ENCODE results near the gene TXNDC11. TPM values are rescaled to one million over a fixed set of nuclear protein-coding genes. Genes with fewer than 3 reads are reported as not detected.

Gene TXNDC11
- total RNA-seq, 4 donors from 2014 or later, result 41.2 to 56.5 (median 49.0) TPM

GRCh38 chr16:11780991-11781680 lies 38.5 kb upstream of the TXNDC11 start:
- no peak for TF ChIP-seq CTCF (IDR thresholded peaks at IDR 0.05; ENCODE audit: low read depth)

GRCh38 chr16:11779074-11779473 lies 36.4 kb upstream of the TXNDC11 start:
- TF ChIP-seq CTCF (IDR thresholded peaks at IDR 0.05; ENCODE audit: low read depth), result no peak

- TF ChIP-seq CTCF (IDR thresholded peaks at IDR 0.05; ENCODE audit: low read depth), result no peak
Observed at GRCh38 chr16:11774065-11774626, 31.5 kb upstream of the TXNDC11 start.

- no peak for TF ChIP-seq CTCF (IDR thresholded peaks at IDR 0.05; ENCODE audit: low read depth)
Observed at GRCh38 chr16:11768849-11769248, 26.2 kb upstream of the TXNDC11 start.

- no peak for TF ChIP-seq CTCF (IDR thresholded peaks at IDR 0.05; ENCODE audit: low read depth)
Observed at GRCh38 chr16:11762431-11762830, 19.8 kb upstream of the TXNDC11 start.

GRCh38 chr16:11759997-11760396 lies 17.3 kb upstream of the TXNDC11 start:
- no peak for TF ChIP-seq CTCF (IDR thresholded peaks at IDR 0.05; ENCODE audit: low read depth)

GRCh38 chr16:11759163-11759834 lies 16.6 kb upstream of the TXNDC11 start:
- no peak for TF ChIP-seq CTCF (IDR thresholded peaks at IDR 0.05; ENCODE audit: low read depth)

All from subcutaneous adipose tissue (tissue), 4 donors.